Neural progenitor cell (in vitro differentiated cells): ENCODE data around the gene KCTD14. TPM values are rescaled to one million over a fixed set of nuclear protein-coding genes. Genes with fewer than 3 reads are reported as not detected.

Experiments
- DNase-seq: peaks from one replicate; pipeline ENCODE4 v3.0.0-alpha.2; 2016; ENCODE audit warnings: low spot score
- H2AFZ ChIP-seq: fragments of 200-600 bp; sonication (generic); replicated peaks from 2 replicates; pipeline ENCODE4 v1.6.1; 2016; ENCODE audit warnings: antibody characterized with exemption
- H3F3A ChIP-seq: fragments of 200-600 bp; sonication (generic); 2 replicates; pipeline ENCODE4 v1.6.1; 2016; ENCODE audit warnings: antibody characterized with exemption, low read depth
- H3K27ac ChIP-seq: fragments of 200-600 bp; sonication (generic); 2 replicates; pipeline ENCODE4 v1.5.1; 2016; ENCODE audit warnings: mild to moderate bottlenecking
- H3K27me3 ChIP-seq: fragments of 200-600 bp; sonication (generic); 2 replicates; pipeline ENCODE4 v1.6.1; 2016; ENCODE audit warnings: mild to moderate bottlenecking, moderate library complexity
- H3K36me3 ChIP-seq: fragments of 200-600 bp; sonication (generic); 2 replicates; pipeline ENCODE4 v1.5.1; 2016
- H3K4me1 ChIP-seq: fragments of 200-600 bp; sonication (generic); 2 replicates; pipeline ENCODE4 v1.6.1; 2016; ENCODE audit warnings: mixed run types
- H3K4me2 ChIP-seq: fragments of 200-600 bp; sonication (generic); 2 replicates; pipeline ENCODE4 v1.6.1; 2016
- H3K4me3 ChIP-seq: fragments of 200-600 bp; sonication (generic); 2 replicates; pipeline ENCODE4 v1.5.1; 2016
- H3K79me2 ChIP-seq: fragments of 200-600 bp; sonication (generic); 2 replicates; pipeline ENCODE4 v1.6.1; 2016; ENCODE audit warnings: low read depth
- H3K9ac ChIP-seq: fragments of 200-600 bp; sonication (generic); 2 replicates; pipeline ENCODE4 v1.6.1; 2016
- H3K9me3 ChIP-seq: fragments of 200-600 bp; sonication (generic); 2 replicates; pipeline ENCODE4 v1.5.1; 2016; ENCODE audit warnings: low read depth
- H4K20me1 ChIP-seq: fragments of 200-600 bp; sonication (generic); 2 replicates; pipeline ENCODE4 v1.6.1; 2016; ENCODE audit warnings: low read depth
- H3K27ac Mint-ChIP-seq: 3 replicates; pipeline ENCODE4 v1.8.0; 2021; ENCODE audit warnings: mixed read lengths
- H3K27me3 Mint-ChIP-seq: 2 replicates; pipeline ENCODE4 v1.8.0; 2022; ENCODE audit warnings: low read depth, mild to moderate bottlenecking, inconsistent platforms, moderate library complexity, mixed read lengths; ENCODE audit not compliant: insufficient read depth
- H3K36me3 Mint-ChIP-seq: 3 replicates; pipeline ENCODE4 v1.8.0; 2021; ENCODE audit warnings: mixed read lengths
- H3K4me1 Mint-ChIP-seq: 3 replicates; pipeline ENCODE4 v1.8.0; 2021; ENCODE audit warnings: mixed read lengths
- H3K4me3 Mint-ChIP-seq: 3 replicates; pipeline ENCODE4 v1.8.0; 2021; ENCODE audit warnings: mild to moderate bottlenecking, moderate library complexity, mixed read lengths
- H3K9me3 Mint-ChIP-seq: 3 replicates; pipeline ENCODE4 v1.8.0; 2020; ENCODE audit warnings: mixed read lengths
- EZH2 ChIP-seq: fragments of 200-600 bp; sonication (generic); IDR thresholded peaks from 2 replicates; pipeline ENCODE4 v1.6.1; 2017; ENCODE audit warnings: antibody characterized with exemption, mild to moderate bottlenecking, moderate library complexity
- EZH2phosphoT487 ChIP-seq: fragments of 200-600 bp; sonication (generic); IDR thresholded peaks from 2 replicates; pipeline ENCODE4 v1.6.1; 2017; ENCODE audit warnings: antibody characterized with exemption
- total RNA-seq: library from RNA; depleted of rRNA; stranded (reverse); fragments of >200 nt; gene quantifications from 2 replicates; pipeline ENCODE4 v1.2.3, GENCODE V29; 2015; ENCODE audit warnings: low replicate concordance
- TF ChIP-seq, protein P1 (sequence below): fragments of 200-600 bp; sonication (generic); IDR thresholded peaks from 2 replicates; pipeline ENCODE4 v1.5.1; 2017; ENCODE audit warnings: antibody characterized with exemption, mild to moderate bottlenecking

KCTD14 gene, protein sequence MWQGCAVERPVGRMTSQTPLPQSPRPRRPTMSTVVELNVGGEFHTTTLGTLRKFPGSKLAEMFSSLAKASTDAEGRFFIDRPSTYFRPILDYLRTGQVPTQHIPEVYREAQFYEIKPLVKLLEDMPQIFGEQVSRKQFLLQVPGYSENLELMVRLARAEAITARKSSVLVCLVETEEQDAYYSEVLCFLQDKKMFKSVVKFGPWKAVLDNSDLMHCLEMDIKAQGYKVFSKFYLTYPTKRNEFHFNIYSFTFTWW
- total RNA-seq, result 4.3 and 5.3 TPM in 2 replicates

DNA sequence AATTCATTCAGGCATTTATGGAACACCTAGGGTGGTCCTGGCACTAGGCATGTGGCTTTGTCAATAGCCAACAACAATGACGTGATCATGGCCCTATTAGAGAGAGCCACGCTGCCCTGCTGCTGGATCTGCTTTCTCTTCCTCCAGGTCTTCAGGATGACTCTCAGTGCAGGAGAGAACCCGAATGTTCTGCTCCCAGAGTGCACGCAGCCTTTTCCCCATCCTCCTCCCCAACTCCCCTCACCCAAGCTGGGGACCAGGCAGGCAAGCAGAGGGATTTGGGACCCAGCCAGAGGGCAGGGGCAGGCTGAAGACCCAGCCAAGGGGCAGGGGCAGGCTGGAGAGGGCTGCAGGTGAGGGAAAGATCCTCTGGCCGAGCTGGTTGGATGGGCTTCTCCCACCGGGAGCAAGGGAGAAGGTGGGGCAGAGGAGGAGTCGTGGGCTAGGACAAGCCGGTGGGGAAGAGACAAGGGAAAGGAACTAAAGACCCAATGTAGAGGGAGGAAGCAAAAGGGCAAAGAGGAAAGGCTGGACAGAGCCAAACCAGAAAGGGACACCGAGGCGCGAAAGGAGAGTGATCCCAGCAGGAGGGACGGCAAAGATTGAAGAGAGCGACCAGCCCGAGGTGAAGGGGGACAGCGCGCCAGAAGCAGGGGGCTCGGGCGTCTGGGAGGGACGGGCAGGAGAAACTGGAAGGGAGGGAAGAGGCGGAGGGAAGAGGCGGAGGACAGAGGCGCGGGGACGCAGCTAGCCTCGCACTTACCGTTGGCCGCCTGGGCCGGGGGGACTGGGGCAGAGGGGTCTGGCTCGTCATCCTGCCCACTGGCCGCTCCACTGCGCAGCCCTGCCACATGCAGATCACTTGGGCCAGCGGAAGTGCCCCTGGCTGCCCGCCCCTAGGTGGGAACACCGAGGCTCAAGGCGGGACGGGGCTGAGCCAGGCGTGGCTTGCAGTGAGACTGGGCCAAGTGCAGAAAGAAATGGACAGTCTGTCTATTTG is at the start of gene KCTD14:
TSS of gene KCTD14 (minus strand) at position 880 of the 1,000 bp plus-strand sequence. CDS start at position 853, 27 bp downstream.
- Histone ChIP-seq H3F3A (peaks cover 26% of the 10 kb centered on the region), H3K9ac (no peak within 1 kb of the TSS), H3K4me2 (peak within 1 kb of the TSS; percentile 86), H3K36me3 (no peaks in the 10 kb centered on the region), H3K9me3 (no peaks in the 10 kb centered on the region), H3K4me1 (peaks cover 21% of the 10 kb centered on the region), H3K79me2 (no peaks in the 10 kb centered on the region), H3K27me3 (no peaks in the 10 kb centered on the region), H2AFZ (peak within 1 kb of the TSS; percentile 99), H3K27ac (no peak within 1 kb of the TSS), H4K20me1 (no peaks in the 10 kb centered on the region), H3K4me3 (peak within 1 kb of the TSS; percentile 50)
- no peaks in the 10 kb centered on the region for H3K9me3 Mint-ChIP-seq
- TF ChIP-seq, protein P1, sequence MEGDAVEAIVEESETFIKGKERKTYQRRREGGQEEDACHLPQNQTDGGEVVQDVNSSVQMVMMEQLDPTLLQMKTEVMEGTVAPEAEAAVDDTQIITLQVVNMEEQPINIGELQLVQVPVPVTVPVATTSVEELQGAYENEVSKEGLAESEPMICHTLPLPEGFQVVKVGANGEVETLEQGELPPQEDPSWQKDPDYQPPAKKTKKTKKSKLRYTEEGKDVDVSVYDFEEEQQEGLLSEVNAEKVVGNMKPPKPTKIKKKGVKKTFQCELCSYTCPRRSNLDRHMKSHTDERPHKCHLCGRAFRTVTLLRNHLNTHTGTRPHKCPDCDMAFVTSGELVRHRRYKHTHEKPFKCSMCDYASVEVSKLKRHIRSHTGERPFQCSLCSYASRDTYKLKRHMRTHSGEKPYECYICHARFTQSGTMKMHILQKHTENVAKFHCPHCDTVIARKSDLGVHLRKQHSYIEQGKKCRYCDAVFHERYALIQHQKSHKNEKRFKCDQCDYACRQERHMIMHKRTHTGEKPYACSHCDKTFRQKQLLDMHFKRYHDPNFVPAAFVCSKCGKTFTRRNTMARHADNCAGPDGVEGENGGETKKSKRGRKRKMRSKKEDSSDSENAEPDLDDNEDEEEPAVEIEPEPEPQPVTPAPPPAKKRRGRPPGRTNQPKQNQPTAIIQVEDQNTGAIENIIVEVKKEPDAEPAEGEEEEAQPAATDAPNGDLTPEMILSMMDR, result no peak
- TF ChIP-seq EZH2phosphoT487, result no peak
- no peak for TF ChIP-seq EZH2
- H3K4me3 Mint-ChIP-seq, result peak within 1 kb of the TSS; percentile 77
- H3K36me3 Mint-ChIP-seq, result no peaks in the 10 kb centered on the region
- H3K27me3 Mint-ChIP-seq, result peaks cover 8% of the 10 kb centered on the region
- H3K4me1 Mint-ChIP-seq, result peaks cover 22% of the 10 kb centered on the region
- peak; percentile 67 for DNase-seq
- H3K27ac Mint-ChIP-seq, result no peak within 1 kb of the TSS

DNA sequence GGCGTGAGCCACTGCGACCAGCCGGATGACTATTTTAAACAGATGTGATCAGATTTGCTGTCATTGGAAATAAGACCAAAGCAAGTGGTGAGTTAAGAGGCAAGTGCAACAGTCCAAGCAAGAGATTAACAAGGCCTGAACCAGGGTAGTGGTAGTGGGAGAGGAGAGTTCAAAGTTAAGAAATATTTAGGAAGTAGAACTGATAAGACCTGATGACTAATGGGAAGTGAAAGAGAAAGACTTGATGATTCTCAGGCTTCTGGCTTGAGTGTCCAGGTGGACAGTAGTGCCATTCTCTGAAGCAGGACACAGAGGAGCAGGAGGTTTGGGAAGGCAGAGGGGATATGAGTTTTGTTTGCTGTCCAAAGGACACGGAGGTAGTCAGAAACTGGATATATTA is 49.4 kb upstream of the KCTD14 start:
- H3K79me2 ChIP-seq, result peaks cover 47% of the 10 kb centered on the region
- no peaks in the 10 kb centered on the region for H3K4me1 ChIP-seq
- H3K4me1 Mint-ChIP-seq, result peaks cover 4% of the 10 kb centered on the region
- no peaks in the 10 kb centered on the region for H3K9me3 ChIP-seq
- no peak overlapping the region for H3K27ac ChIP-seq
- no peak overlapping the region for H3K4me3 ChIP-seq
- peaks cover 16% of the 10 kb centered on the region for H4K20me1 ChIP-seq
- no peak overlapping the region for H3K4me2 ChIP-seq
- no peak overlapping the region for H2AFZ ChIP-seq
- no peaks in the 10 kb centered on the region for H3F3A ChIP-seq
- no peak overlapping the region for H3K4me3 Mint-ChIP-seq
- TF ChIP-seq, protein P1, result no peak
- no peak for TF ChIP-seq EZH2
- no peak for TF ChIP-seq EZH2phosphoT487
- H3K9ac ChIP-seq, result no peak overlapping the region
- H3K36me3 ChIP-seq, result peaks cover 4% of the 10 kb centered on the region
- H3K36me3 Mint-ChIP-seq, result peaks cover 21% of the 10 kb centered on the region
- H3K27me3 ChIP-seq, result no peaks in the 10 kb centered on the region
- no peaks in the 10 kb centered on the region for H3K9me3 Mint-ChIP-seq
- peaks cover 5% of the 10 kb centered on the region for H3K27me3 Mint-ChIP-seq
- no peak for DNase-seq
- no peak overlapping the region for H3K27ac Mint-ChIP-seq

DNA sequence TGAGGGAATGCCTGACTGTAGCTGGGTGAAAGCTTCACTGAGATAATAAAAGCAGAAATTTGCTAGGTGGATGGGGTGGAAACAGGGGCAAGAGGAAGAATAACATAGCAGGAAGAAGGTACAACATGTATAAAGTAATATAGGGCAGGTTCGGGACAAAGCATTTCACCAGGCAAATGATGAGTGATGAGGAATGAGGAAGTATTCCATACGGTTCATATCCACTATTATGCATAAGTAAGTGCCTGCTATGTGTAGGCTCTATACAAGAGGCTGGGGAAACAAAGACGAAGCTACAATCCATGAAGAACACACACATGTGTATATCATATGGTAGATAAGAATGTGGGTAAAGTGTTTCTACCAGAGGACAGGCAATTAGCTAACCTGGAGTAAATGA is 48.6 kb upstream of the KCTD14 start:
- peaks cover 39% of the 10 kb centered on the region for H3K79me2 ChIP-seq
- H3K36me3 Mint-ChIP-seq, result peaks cover 22% of the 10 kb centered on the region

More for the DNA sequence above, 48.6 kb upstream of the KCTD14 start:
- H4K20me1 ChIP-seq, result peaks cover 9% of the 10 kb centered on the region
- no peaks in the 10 kb centered on the region for H3K9me3 Mint-ChIP-seq
- no peak overlapping the region for H2AFZ ChIP-seq
- peaks cover 3% of the 10 kb centered on the region for H3K4me1 Mint-ChIP-seq
- H3K27me3 Mint-ChIP-seq, result peaks cover 6% of the 10 kb centered on the region
- no peak for TF ChIP-seq EZH2phosphoT487
- TF ChIP-seq, protein P1, result no peak
- no peak for TF ChIP-seq EZH2
- no peaks in the 10 kb centered on the region for H3K27me3 ChIP-seq
- H3K36me3 ChIP-seq, result peaks cover 4% of the 10 kb centered on the region
- no peak overlapping the region for H3K9ac ChIP-seq
- no peak overlapping the region for H3K4me2 ChIP-seq
- H3K4me3 ChIP-seq, result no peak overlapping the region
- no peaks in the 10 kb centered on the region for H3K4me1 ChIP-seq
- no peak overlapping the region for H3K27ac Mint-ChIP-seq
- no peaks in the 10 kb centered on the region for H3K9me3 ChIP-seq
- no peak overlapping the region for H3K4me3 Mint-ChIP-seq
- no peaks in the 10 kb centered on the region for H3F3A ChIP-seq
- DNase-seq, result no peak
- H3K27ac ChIP-seq, result no peak overlapping the region
